Colon (tissue), 2 donors: ENCODE data around the gene PRKRIP1.
"Not testable (repeated sequence)": the region's sequence is repeated elsewhere in the genome, so short reads cannot be mapped to it uniquely, and the experiment has no call there.

Source experiments
- FAIRE-seq: peaks from 2 replicates; lab custom pipeline; 2012; peaks lifted over from hg19 to GRCh38; lab: Jason Lieb, UNC
- donor health status: control.
- donor health status: control.

PRKRIP1 gene

DNA sequence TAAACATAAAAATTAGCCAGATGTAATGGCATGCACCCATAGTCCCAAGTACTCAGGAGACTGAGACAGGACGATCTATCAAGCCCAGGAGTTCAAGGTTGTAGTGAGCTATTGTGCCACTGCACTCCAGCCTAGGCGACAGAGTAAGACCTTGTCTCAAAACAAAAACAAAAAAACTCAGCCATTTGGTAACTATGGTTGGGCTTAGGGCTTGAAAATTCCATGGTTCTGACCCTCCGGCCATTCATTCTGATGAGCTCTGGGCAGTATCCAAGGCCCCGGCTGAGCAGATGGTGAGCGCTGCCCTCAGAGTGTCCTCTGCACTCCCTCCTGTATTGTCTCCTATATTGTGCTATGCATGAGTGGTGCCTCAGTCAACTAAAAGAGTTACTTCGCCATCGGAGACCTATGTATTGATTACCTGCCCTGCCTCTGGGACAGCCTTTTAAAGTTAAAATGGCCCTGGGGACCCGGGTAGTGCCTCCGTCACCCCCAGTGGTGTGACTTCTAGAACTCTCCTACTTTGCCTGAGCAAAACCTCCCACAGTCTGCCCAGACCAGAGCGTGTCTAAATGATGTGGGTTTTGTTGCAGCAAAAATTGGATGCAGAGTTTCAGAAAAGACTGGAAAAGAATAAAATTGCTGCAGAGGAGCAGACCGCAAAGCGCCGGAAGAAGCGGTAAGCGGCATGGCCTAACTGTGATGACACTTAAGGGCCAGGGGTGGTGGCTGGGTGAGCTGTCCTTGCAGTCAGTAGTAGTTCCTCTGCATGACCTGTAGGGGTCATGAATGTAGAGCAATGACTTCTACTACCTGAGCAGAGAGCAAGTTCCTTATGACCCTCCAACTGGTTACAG is 8.1 kb downstream of the PRKRIP1 start:
- FAIRE-seq, result no peak

DNA sequence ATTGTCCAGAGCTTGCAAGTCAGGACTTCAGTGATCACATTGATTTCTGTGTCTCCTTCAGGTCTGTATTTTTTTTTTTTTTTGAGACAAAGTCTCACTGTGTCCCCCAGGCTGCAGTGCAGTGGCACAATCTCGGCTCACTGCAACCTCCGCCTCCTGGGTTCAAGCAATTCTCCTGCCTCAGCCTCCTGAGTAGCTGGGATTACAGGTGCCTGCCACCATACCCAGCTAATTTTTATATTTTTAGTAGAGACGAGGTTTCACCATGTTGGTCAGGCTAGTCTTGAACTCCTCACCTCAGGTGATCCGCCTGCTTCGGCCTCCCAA is 8.7 kb downstream of the PRKRIP1 start:
- not testable (repeated sequence) for FAIRE-seq

DNA sequence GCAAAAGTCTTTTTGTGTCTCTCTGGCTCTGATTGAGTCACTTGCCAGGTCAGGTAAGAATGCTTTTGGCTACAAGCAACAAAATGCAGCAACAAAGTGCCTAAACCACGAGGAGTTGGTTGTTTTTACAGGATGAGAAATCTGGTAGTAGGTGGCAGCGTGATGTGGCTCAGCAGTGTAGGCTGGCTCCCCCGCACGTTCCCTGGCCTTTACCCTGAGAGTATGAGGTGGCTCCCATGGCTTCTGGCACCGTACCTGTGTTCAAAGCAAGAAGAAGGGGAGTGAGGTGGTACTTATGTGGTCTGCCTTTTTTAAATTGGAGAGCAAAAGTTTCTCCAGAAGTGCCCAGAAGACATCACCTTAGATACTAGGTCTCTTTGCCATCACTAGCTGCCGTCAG is 11.7 kb downstream of the PRKRIP1 start:
- FAIRE-seq, result no peak

DNA sequence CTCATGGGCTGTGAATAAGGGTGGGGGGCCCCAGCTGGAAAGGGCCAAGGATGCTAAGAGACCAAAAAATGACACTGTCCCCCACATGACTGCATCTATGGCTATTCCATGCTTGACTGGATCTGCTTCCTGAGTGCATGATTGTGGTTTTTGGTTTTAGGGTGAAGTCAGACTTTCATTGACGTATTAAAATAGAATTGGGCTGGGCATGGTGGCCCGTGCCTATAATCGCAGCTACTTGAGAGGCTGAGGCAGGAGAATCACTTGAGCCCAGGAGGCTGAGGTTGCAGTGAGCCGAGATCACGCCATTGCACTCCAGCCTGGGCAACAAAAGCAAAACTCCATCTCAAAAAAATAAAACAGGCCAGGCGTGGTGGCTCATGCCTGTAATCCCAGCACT is 12.4 kb downstream of the PRKRIP1 start:
- not testable (repeated sequence) for FAIRE-seq

DNA sequence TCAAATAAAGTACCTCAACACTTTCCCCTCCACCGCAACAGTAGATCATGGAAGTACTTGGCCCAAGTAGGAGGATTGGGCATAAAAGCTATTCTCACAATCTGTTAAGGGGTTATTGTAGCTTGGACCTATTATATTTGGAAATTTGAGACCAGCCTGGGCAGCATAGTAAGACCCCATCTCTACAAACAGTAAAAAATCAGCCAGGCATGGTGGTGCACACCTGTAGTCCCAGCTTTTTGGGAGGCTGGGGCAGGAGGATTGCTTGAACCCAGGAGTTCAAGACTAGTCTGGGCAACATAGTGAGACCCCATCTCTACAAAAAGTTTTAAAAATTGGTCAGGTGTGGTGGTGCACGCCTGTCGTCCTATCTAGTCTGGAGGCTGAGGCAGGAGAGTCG is 13.2 kb downstream of the PRKRIP1 start:
- no peak for FAIRE-seq

DNA sequence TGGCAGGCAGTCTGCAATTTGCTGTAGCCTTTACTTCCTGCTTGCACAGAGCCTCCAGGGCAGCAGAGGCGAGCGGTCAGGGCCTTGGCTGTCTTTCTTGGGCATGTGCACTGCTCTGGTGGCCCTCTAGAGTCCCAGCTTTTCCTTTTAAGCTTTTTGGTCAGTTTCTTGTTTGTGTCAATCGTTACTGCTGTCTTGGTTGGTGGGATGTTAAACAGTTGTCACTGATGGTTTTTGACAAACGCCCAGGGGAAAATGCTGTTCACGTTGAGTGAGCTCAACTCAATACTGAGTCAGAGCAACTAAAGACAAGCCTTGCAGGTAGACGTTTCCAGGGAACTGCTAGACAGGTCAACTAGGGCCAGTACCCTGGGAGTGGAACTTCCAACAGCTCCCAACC is 14.0 kb downstream of the PRKRIP1 start:
- FAIRE-seq, result no peak

DNA sequence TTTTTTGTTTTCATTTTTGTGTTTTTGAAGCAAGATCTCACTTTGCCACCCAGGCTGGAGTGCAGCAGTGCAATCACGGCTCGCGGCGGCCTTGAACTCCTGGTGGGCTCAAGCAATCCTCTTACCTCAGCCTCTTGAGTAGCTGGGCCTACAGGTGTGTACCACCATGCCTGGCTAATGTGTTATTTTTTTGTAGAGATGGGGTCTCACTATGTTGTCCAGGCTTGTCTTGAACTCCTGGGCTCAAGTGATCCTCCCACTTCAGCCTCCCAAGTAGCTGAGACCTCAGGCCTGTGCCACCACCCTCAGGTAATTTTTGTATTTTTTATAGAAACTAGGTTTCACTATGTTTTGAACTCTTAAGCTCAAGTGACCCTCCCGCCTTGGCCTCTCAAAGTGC is 14.8 kb downstream of the PRKRIP1 start:
- FAIRE-seq, result no peak

DNA sequence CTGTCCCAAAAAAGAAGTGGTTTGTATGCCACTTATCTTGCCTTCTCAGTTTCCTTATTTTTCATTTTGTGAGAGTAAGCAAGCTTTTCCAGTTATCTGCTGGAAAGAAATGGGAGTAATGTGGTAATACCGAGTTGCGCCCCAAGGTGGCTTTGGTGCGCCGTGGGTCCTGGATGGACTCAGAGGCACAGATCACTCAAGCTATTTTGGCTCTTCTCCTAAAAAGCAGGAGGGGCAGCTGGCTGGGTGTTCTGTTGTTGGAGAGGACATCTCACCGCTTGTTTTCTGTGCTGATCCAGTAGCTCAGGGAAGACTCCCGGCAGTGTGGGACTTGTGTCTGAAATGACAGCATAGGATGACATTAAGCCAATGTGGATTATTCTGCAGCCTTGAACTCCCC is 16.4 kb downstream of the PRKRIP1 start:
- FAIRE-seq, result no peak

DNA sequence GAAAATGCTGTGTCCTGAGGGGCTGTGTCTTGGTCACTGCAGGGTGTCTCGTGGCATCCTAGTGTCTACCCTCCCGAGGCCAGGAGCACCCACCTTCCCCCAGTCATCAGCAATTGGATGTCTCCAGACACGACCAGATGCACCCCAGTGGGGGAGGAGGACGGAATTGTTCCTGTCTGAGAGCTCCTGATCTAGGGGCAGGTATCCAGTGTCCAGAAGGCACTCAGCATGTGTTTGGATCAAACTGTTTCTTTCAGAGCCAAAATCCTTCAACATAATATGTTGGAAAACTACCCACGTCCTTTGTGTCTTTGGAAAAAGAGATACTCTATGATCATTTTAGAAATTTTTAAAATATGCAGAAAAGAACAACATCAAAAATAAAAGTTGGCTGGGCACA is 16.9 kb downstream of the PRKRIP1 start:
- no peak for FAIRE-seq

DNA sequence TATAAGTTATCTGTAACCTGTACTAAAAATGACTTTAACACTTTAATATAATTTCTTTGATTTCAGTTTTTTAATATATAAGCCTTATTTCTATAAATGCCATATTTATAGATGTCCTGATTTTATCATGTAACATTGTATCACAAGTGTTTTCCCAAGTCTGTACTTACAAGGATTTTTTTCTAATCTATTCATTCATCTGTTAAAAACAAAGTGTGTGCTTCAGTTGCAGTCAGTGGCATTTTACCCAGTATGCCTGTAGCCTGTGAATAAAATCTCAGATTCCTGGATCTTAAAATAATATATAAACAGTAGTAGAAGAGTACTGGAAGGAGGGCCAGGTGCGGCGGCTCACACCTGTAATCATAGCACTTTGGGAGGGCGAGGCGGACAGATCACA is 17.4 kb downstream of the PRKRIP1 start:
- no peak for FAIRE-seq

DNA sequence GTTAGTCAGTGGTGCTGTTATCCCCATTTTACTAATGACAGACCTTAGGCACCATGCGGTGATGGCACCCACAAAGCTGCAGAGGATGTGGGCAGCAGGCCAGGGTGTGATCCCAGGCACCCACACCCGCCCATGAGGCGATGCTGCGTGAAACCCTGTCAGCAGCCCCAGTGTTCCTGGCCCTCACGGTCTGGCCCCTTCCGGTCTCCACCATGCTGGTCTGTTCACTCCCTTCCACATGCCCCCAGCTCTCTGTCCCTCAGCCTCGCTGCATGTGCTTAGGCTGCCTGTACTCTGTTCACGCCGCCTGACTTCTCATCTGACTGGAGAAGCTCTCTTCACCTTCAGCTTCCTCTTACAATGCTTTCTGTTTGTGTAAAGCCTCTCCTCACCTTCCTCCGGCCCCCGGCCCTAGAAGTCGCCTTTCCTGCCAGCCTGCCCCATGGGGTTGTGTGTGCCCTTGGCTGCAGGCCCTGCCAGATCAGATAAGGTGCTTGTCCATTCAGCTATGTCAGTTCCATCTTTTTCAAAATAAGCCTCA is 19.6 kb downstream of the PRKRIP1 start:
- no peak for FAIRE-seq

DNA sequence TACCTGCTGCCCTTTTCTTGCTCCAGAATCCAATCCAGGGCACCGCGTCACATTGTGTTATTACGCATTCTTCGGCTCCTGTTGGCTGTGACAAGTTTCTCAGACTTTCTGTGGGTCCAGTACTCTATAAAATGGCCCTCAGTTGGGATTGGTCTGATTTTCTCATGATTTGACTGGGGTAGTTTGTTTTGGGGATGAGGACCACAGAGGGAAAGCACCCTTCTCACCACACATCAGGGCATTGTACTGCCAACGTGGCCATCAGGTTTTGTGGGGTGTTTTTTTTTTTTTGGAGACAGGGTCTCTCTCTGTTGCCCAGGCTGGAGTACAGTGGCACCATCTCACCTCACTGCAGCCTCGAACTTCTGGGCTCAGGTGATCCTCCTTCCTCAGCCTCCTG is 20.2 kb downstream of the PRKRIP1 start:
- no peak for FAIRE-seq

DNA sequence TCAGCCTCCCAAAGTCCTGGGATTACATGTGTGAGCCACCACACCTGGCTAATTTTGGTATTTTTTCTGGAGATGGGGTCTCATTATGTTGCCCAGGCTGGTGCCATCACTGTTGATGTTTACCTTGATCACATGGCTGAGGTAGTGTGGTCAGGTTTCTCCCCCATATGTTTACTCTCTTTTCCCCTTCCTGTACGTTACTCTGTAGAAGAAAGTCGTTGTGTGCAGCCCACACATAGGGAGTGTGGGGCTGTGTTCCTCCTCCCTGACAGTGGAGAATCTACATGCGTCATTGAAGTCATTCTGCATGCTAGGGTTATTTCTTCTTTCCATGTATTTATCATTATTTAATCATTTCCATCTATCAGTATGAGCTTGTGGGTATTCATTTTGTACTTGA is 20.9 kb downstream of the PRKRIP1 start:
- FAIRE-seq, result no peak

DNA sequence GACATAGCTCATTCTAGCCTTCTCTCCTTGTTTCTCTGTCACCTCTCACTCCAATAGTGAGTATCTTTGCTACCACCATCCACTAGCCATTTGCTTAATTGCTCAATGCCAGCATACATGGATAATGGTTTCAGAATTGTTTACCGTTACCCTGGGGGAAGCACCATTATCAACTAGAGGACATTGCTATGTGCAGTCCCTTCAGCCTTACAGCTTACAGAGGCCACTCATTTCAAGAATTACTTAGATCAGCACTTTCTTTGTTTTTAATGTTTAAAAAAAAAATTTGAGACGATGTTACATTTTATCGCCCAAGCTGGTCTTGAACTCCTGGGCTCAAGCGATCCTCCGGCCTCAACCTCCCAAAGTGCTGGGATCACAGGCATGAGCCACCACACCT is 22.4 kb downstream of the PRKRIP1 start:
- FAIRE-seq, result no peak

DNA sequence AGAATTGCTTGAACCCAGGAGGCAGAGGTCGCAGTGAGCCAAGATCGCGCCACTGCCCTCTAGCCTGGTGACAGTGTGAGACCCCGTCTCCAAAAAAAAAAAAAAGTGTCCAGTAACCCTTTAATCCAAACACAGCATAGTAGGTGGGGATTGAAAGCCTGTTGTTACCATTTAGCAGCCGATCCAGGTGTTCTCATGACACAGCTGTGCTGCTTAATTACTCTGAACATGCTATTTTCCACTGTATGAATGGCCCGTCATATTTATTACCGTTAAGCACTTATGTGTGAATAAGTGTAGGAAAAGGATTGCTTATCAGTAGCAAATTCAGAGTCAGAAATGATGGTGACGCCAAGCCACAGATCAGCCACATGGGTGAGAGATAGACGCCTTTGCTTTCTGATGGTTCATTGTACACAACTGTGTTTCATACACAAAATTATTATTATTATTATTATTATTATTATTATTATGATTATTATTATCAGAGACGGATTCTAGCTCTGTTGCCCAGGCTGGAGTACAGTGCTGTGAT is 25.6 kb downstream of the PRKRIP1 start:
- FAIRE-seq, result no peak

DNA sequence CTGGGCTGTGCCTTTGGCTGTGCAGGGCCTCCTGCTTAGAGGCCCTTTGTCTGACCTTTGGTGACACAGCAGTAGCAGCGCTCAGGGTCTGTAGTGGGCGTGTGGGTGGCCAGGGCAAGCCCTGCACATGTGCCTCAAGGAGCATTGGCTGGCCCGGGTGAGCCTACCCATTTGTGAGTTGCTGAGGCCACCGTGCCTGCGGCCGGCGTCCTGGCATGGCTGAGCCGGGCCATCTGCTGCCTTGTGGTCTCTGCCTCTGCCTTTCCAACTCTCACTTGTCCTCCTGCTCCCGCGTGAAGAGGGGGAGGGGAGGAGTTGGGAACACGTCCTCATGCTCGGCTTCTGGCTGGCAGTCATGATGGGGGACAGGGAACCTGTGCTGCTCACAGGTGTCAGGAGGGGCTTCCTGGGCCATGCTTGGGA is 28.0 kb downstream of the PRKRIP1 start:
- no peak for FAIRE-seq

DNA sequence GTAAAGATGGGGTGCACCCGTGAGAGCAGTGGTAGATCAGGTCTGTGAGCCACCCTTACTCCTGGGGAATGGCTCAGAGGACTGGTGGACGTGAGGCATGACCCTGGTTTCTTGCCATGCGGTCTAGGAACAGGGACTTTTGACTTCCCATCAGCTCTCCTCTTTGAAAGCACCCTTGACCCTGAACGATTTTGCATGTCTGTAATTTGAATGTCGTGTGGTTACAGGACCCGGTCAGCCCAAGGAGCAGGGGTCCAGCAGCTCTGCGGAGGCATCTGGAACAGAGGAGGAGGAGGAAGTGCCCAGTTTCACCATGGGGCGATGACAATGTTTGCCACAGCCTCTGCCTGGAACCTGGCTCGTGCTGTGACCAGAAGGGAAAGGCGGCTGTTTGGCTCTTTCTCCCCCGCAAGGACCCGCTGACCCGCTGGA is 28.6 kb downstream of the PRKRIP1 start:
- no peak for FAIRE-seq

DNA sequence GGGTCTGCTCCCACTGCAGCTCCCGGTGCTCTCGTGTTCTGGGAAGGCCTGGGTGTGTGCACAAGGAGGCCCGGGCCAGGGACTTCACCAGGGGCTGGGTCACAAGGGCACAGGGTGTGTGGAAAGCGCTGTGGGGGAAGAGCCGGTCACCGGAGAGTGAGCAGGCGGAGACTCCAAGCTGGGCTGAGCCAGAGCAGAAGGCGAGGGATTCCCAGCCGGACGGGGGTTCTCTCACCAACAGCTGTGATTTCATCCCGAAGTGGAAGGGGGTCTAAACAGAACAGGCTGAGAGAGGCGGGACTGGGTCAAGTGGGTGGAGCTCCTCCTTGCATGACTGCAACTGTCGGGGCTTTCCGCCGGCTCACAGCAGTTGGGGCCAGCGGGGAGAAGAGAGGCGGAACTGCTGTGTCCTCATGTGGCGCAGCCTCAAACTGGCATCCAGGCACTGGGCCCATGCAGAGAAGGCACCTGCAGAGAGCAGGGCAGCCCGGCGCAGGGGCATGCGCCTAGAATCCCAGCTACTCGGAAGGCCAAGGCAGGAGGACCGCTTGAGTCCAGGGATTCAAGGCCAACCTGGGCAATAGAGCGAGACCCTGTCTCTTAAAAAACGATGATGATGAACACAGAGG is 29.6 kb downstream of the PRKRIP1 start:
- no peak for FAIRE-seq

DNA sequence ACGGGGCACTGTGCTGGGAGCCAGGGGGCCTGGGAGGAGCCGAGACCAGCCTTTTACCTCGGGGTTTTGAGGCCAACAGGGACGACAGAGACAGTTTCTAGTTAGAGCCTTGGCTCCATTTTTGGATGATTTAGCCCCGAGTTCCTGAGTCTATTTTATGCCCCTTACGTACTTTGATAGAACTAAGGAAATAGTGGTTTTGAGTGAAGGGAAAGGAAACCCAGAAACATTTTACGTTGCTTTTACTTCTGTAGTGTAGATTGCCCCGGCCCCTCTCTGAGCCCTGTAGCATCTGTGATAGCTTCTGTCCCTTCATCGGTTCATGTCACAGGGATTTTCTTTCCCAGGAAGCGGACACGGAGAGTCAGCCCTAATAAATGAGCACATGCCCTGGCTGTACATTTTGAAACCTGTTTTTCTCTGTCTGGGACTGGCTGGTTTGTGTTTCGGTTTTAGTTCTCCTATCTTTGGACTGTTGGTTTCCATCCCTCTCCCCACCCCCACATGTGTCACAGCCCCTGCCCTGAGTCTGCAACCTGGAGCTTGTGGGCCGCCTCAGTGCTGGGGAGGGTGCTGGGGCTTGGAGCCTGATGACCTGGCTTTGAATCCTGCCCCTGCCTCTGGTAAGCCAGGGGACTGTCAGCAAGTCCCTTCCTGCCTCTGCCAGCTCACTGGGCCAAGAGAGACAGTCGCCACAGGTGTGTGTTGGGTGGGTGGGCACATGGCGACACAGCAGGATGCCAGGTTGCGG is 30.3 kb downstream of the PRKRIP1 start:
- FAIRE-seq, result no peak

DNA sequence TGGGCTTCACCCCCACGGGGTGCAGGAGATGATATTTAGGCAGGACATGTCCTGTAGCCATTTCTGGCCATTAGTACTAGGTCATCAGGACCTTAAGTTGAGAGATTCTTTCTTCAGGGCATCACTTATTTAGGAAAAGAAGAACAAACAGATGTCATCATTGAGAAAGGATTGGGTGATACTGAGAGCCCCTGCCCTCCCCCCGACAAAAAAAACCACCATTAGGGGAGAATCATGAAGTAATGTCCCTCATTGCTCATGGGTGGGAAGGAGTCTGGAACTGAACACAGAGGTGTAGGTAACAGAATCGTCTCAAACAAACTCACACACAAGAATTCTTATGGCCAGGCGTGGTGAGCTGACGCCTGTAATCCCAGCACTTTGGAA is 30.8 kb downstream of the PRKRIP1 start:
- no peak for FAIRE-seq

DNA sequence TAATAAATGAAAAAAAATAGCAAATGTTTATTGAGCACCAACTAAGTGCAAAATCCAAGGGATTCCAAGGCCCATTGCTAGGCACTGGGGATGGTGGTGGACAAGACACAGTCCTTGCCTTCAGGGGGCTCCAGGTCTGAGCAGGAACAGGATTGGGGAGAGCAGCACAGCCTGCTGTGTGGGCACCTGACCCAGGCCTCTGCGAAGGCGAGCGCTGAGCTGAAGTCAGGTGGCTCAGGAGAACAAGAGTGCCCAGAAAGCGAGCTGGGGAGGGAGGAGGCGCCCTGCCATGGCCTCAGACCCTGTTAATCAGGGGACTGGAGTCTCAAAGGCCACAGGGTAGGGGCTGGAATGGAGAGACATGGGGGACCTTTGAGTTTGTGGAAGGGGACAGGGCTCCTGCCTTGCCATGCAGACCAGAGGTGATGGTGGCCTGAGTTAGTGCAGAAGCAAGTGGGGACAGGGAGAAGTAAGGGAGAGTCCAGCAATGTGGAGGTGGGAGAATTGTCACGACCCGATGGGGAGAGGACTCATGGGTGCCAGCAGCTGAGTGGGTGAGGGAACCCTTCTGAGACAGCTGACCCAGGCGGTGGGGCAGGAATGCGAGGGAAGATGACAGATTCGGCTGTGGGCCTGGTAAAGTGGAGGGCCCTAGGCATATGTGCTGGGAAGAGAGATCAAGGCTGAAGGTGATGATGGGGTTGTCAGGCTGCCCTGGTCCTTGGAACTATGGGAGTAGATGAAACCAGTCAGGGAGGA is 33.2 kb downstream of the PRKRIP1 start:
- FAIRE-seq, result no peak
